WTC11 (cell line): ENCODE data around the gene SPTLC3. TPM values are rescaled to one million over a fixed set of nuclear protein-coding genes. Genes with fewer than 3 reads are reported as not detected.

Source experiments
- ATAC-seq: fragments of 200-7000 bp; cut with Tn5 transposase; 2 replicates; pipeline ENCODE4 v1.10.0; 2021; ENCODE audit warnings: mild to moderate bottlenecking, moderate library complexity
- CTCF ChIA-PET: fragments of 300-600 bp; sonication (Branson Sonifier 250); formaldehyde crosslinking; loops from one replicate; lab custom pipeline; 2021; ENCODE audit warnings: antibody characterized with exemption; lab: Charles Lee
- POLR2A ChIA-PET: fragments of 350-600 bp; sonication (Branson Sonifier 250); formaldehyde crosslinking; loops from one replicate; lab custom pipeline; 2021; ENCODE audit warnings: antibody characterized with exemption; lab: Charles Lee
- DNase-seq: peaks from one replicate; pipeline ENCODE4 v3.0.0; 2021; ENCODE audit warnings: low spot score
- H3K27ac Mint-ChIP-seq: 2 replicates; pipeline ENCODE4 v1.8.0; 2021; ENCODE audit warnings: mixed read lengths
- H3K27me3 Mint-ChIP-seq: 2 replicates; pipeline ENCODE4 v1.8.0; 2021; ENCODE audit warnings: low read depth, mild to moderate bottlenecking, moderate library complexity, mixed read lengths
- H3K36me3 Mint-ChIP-seq: 2 replicates; pipeline ENCODE4 v1.8.0; 2021; ENCODE audit warnings: mixed read lengths
- H3K4me1 Mint-ChIP-seq: 2 replicates; pipeline ENCODE4 v1.8.0; 2022; ENCODE audit warnings: mixed read lengths
- H3K4me3 Mint-ChIP-seq: 2 replicates; pipeline ENCODE4 v1.8.0; 2021; ENCODE audit warnings: mild to moderate bottlenecking, moderate library complexity, mixed read lengths
- H3K9me3 Mint-ChIP-seq: 2 replicates; pipeline ENCODE4 v1.8.0; 2021; ENCODE audit warnings: mixed read lengths
- AFF4 ChIP-seq: sonication (generic); formaldehyde crosslinking; IDR thresholded peaks from 2 replicates; pipeline ENCODE4 v1.8.1; 2023; ENCODE audit warnings: mild to moderate bottlenecking, missing genetic modification reagents, borderline replicate concordance
- E2F1 ChIP-seq: sonication (generic); formaldehyde crosslinking; IDR thresholded peaks from 2 replicates; pipeline ENCODE4 v1.8.0; 2022; ENCODE audit warnings: mild to moderate bottlenecking, missing genetic modification reagents
- GRHL2 ChIP-seq: fragments of 250-450 bp; sonication (Bioruptor Pico); IDR thresholded peaks from 2 replicates; pipeline ENCODE4 v1.8.0; 2022; ENCODE audit warnings: mild to moderate bottlenecking, moderate library complexity; ENCODE audit not compliant: insufficient replicate concordance, severe bottlenecking
- JAZF1 ChIP-seq: fragments of 250-450 bp; sonication (Bioruptor Pico); IDR thresholded peaks from 2 replicates; pipeline ENCODE4 v1.9.0; 2021; ENCODE audit warnings: moderate library complexity, mild to moderate bottlenecking, inconsistent platforms
- MLX ChIP-seq: sonication (generic); formaldehyde crosslinking; IDR thresholded peaks from 2 replicates; pipeline ENCODE4 v1.8.1; 2023; ENCODE audit warnings: mild to moderate bottlenecking, missing genetic modification reagents, moderate library complexity
- NR1H2 ChIP-seq: sonication (generic); formaldehyde crosslinking; IDR thresholded peaks from 2 replicates; pipeline ENCODE4 v1.9.0; 2021; ENCODE audit warnings: mild to moderate bottlenecking, moderate library complexity, missing genetic modification reagents
- NR2C2 ChIP-seq: sonication (generic); formaldehyde crosslinking; IDR thresholded peaks from 2 replicates; pipeline ENCODE4 v1.8.0; 2022; ENCODE audit warnings: mild to moderate bottlenecking, missing genetic modification reagents
- PRRX2 ChIP-seq: fragments of 250-450 bp; sonication (Bioruptor Pico); IDR thresholded peaks from 2 replicates; pipeline ENCODE4 v1.8.0; 2021; ENCODE audit warnings: mild to moderate bottlenecking
- RELA ChIP-seq: sonication (generic); formaldehyde crosslinking; IDR thresholded peaks from 2 replicates; pipeline ENCODE4 v1.8.1; 2022; ENCODE audit warnings: missing genetic modification reagents, mild to moderate bottlenecking, borderline replicate concordance
- SMAD4 ChIP-seq: sonication (generic); formaldehyde crosslinking; IDR thresholded peaks from 2 replicates; pipeline ENCODE4 v1.8.0; 2022; ENCODE audit warnings: mild to moderate bottlenecking, missing genetic modification reagents
- SOX15 ChIP-seq: fragments of 250-450 bp; sonication (Bioruptor Pico); IDR thresholded peaks from 2 replicates; pipeline ENCODE4 v1.9.0; 2021; ENCODE audit warnings: mild to moderate bottlenecking
- TEAD4 ChIP-seq: sonication (generic); formaldehyde crosslinking; IDR thresholded peaks from 2 replicates; pipeline ENCODE4 v1.8.0; 2022; ENCODE audit warnings: mild to moderate bottlenecking, missing genetic modification reagents
- USF1 ChIP-seq: sonication (generic); formaldehyde crosslinking; IDR thresholded peaks from 2 replicates; pipeline ENCODE4 v1.8.0; 2022; ENCODE audit warnings: mild to moderate bottlenecking, missing genetic modification reagents
- ZNF121 ChIP-seq: sonication (generic); formaldehyde crosslinking; IDR thresholded peaks from 2 replicates; pipeline ENCODE4 v1.8.0; 2023; ENCODE audit warnings: missing genetic modification reagents
- ZNF219 ChIP-seq: sonication (generic); formaldehyde crosslinking; IDR thresholded peaks from 2 replicates; pipeline ENCODE4 v1.8.0; 2023; ENCODE audit warnings: missing genetic modification reagents, mild to moderate bottlenecking, borderline replicate concordance
- ZNF281 ChIP-seq: sonication (generic); formaldehyde crosslinking; IDR thresholded peaks from 2 replicates; pipeline ENCODE4 v1.8.0; 2023; ENCODE audit warnings: mild to moderate bottlenecking, missing genetic modification reagents
- ZSCAN18 ChIP-seq: fragments of 250-450 bp; sonication (Bioruptor Pico); IDR thresholded peaks from 2 replicates; pipeline ENCODE4 v2.1.2; 2022; ENCODE audit warnings: mild to moderate bottlenecking, moderate library complexity
- total RNA-seq: library from RNA; stranded (reverse); gene quantifications from 3 replicates; pipeline ENCODE4 v1.2.3, GENCODE V29; 2021
- TF ChIP-seq, protein P1 (sequence below): fragments of 250-450 bp; sonication (Bioruptor Pico); IDR thresholded peaks from 2 replicates; pipeline ENCODE4 v1.9.0; 2021; ENCODE audit warnings: mild to moderate bottlenecking, borderline replicate concordance
- TF ChIP-seq, protein P2 (sequence below): sonication (generic); formaldehyde crosslinking; IDR thresholded peaks from 2 replicates; pipeline ENCODE4 v1.8.1; 2023; ENCODE audit warnings: mild to moderate bottlenecking, moderate library complexity, missing genetic modification reagents

The SPTLC3 gene
- total RNA-seq, 1 experiment from 2014 or later, result 0.13 TPM

DNA sequence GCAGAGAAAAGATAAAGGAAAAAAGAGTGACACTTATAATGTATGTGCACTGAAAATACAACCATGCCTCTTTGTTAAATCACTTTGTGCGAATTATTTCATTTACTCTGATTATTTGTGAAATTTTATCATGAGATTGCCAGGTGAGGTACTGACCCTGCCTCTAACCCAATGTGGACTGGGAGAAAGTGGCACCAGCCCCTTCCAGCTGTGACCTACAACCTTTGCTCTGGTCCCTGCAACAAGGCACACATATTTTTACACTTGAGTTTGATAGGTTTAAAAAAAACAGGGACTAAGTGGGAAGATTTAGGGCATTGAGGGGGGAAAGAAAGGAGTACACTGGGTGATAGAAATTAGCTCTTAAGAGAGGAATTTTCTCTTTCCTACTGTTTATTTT is 132.0 kb downstream of the SPTLC3 start (continued):
- TF ChIP-seq AFF4 (CRISPR knock-in tag) (no peak), SOX15 (no peak), ZNF219 (CRISPR knock-in tag) (no peak), ZNF281 (CRISPR knock-in tag) (no peak), ZNF121 (no peak), USF1 (no peak), MLX (no peak), NR1H2 (no peak)
- TF ChIP-seq, protein P1, sequence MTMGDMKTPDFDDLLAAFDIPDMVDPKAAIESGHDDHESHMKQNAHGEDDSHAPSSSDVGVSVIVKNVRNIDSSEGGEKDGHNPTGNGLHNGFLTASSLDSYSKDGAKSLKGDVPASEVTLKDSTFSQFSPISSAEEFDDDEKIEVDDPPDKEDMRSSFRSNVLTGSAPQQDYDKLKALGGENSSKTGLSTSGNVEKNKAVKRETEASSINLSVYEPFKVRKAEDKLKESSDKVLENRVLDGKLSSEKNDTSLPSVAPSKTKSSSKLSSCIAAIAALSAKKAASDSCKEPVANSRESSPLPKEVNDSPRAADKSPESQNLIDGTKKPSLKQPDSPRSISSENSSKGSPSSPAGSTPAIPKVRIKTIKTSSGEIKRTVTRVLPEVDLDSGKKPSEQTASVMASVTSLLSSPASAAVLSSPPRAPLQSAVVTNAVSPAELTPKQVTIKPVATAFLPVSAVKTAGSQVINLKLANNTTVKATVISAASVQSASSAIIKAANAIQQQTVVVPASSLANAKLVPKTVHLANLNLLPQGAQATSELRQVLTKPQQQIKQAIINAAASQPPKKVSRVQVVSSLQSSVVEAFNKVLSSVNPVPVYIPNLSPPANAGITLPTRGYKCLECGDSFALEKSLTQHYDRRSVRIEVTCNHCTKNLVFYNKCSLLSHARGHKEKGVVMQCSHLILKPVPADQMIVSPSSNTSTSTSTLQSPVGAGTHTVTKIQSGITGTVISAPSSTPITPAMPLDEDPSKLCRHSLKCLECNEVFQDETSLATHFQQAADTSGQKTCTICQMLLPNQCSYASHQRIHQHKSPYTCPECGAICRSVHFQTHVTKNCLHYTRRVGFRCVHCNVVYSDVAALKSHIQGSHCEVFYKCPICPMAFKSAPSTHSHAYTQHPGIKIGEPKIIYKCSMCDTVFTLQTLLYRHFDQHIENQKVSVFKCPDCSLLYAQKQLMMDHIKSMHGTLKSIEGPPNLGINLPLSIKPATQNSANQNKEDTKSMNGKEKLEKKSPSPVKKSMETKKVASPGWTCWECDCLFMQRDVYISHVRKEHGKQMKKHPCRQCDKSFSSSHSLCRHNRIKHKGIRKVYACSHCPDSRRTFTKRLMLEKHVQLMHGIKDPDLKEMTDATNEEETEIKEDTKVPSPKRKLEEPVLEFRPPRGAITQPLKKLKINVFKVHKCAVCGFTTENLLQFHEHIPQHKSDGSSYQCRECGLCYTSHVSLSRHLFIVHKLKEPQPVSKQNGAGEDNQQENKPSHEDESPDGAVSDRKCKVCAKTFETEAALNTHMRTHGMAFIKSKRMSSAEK (CRISPR knock-in tag), result no peak
- TF ChIP-seq, all 79 proteins: peak for 0

- no peak overlapping the region for H3K4me3 Mint-ChIP-seq
- no peaks in the 10 kb centered on the region for H3K36me3 Mint-ChIP-seq
- ChIA-PET POLR2A (no interaction called here), CTCF (no interaction called here)
- no peaks in the 10 kb centered on the region; the same call in 1 of the 2 replicates for H3K4me1 Mint-ChIP-seq
- H3K27me3 Mint-ChIP-seq, result no peaks in the 10 kb centered on the region
- no peak for DNase-seq
- no peak overlapping the region for H3K27ac Mint-ChIP-seq
- no peak for ATAC-seq
- H3K9me3 Mint-ChIP-seq, result no peaks in the 10 kb centered on the region
- TF ChIP-seq, protein P2, sequence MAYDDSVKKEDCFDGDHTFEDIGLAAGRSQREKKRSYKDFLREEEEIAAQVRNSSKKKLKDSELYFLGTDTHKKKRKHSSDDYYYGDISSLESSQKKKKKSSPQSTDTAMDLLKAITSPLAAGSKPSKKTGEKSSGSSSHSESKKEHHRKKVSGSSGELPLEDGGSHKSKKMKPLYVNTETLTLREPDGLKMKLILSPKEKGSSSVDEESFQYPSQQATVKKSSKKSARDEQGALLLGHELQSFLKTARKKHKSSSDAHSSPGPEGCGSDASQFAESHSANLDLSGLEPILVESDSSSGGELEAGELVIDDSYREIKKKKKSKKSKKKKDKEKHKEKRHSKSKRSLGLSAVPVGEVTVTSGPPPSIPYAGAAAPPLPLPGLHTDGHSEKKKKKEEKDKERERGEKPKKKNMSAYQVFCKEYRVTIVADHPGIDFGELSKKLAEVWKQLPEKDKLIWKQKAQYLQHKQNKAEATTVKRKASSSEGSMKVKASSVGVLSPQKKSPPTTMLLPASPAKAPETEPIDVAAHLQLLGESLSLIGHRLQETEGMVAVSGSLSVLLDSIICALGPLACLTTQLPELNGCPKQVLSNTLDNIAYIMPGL (CRISPR knock-in tag), result no peak
- TF ChIP-seq MLX, result no peak
- TF ChIP-seq PRRX2 (CRISPR knock-in tag), result no peak
- no peak for TF ChIP-seq ZSCAN18
- no peak for TF ChIP-seq JAZF1 (CRISPR knock-in tag)
- no peak for TF ChIP-seq SMAD4
- TF ChIP-seq NR2C2 (CRISPR knock-in tag), result no peak
- TF ChIP-seq E2F1 (CRISPR knock-in tag), result no peak
- no peak for TF ChIP-seq GRHL2 (CRISPR knock-in tag)
- no peak for TF ChIP-seq TEAD4
- no peak for TF ChIP-seq RELA (CRISPR knock-in tag)
Observed at GRCh38 chr20:13141546-13141945, 132.8 kb downstream of the SPTLC3 start.
